Mucosa of descending colon (tissue), 3 donors: ENCODE data around the gene PRUNE1. TPM values are rescaled to one million over a fixed set of nuclear protein-coding genes. Genes with fewer than 3 reads are reported as not detected.

Source experiments
- ATAC-seq: fragments of 200-7000 bp; cut with Tn5 transposase; one replicate; pipeline ENCODE4 v1.9.1; 2020; ENCODE audit warnings: mild to moderate bottlenecking, moderate library complexity
- DNase-seq, 3 donors: peaks; one replicate each; pipeline ENCODE4 v3.0.0-alpha.2; 2020
- H3K36me3 ChIP-seq: fragments of 200-600 bp; one replicate; pipeline ENCODE4 v1.8.0; 2021; ENCODE audit warnings: low read depth, mild to moderate bottlenecking
- H3K4me1 ChIP-seq: fragments of 200-600 bp; one replicate; pipeline ENCODE4 v1.8.0; 2021; ENCODE audit warnings: low read depth, mild to moderate bottlenecking
- H3K4me3 ChIP-seq: fragments of 200-600 bp; one replicate; pipeline ENCODE4 v1.8.0; 2021; ENCODE audit warnings: mild to moderate bottlenecking
- H3K9me3 ChIP-seq: fragments of 200-600 bp; one replicate; pipeline ENCODE4 v1.8.0; 2021; ENCODE audit warnings: mild to moderate bottlenecking
- CTCF ChIP-seq: fragments of 200-600 bp; IDR thresholded peaks from one replicate; pipeline ENCODE4 v1.8.0; 2022; ENCODE audit warnings: antibody characterized with exemption, mild to moderate bottlenecking
- intact Hi-C, 2 donors: fragments of 100-400 bp; cut with DNase I in 1 of 2; cut with micrococcal nuclease in 1 of 2; formaldehyde crosslinking; loops; one replicate each; pipeline versions ENCODE4 v1.11.0 to v1.11.1; 2022; cut with DNase I, micrococcal nuclease
- total RNA-seq, 3 donors: library from RNA; stranded (reverse); fragmentation: NEBNext Ultra II Directional in 2 of 3; extraction: Animal tissue kit (Norgen Biotek cat#: 25700) in 2 of 3; gene quantifications; one replicate each; pipeline versions ENCODE4 v1.2.1 to v1.2.4, GENCODE V29; 2021 to 2023
- donor health status: DM: no; HTN: no; CAD: no; lungs with moderate emphysema.
- donor health status: DM: no; HTN: no; CAD: no.
- donor health status: DM: no; HTN: yes; CAD: no.

Gene PRUNE1
- total RNA-seq, 3 donors from 2014 or later = 21.3 to 27.5 (median 23.3) TPM

GRCh38 chr1:151012684-151013471 lies 4.6 kb downstream of the PRUNE1 start:
- intact Hi-C loops = no loop called here
- TF ChIP-seq CTCF = no peak
- no peaks in the 10 kb centered on the region for H3K9me3 ChIP-seq
- ATAC-seq (peak; percentile 63), DNase-seq (peak in 2 of 3 donors; percentile 56 to 61)
- no peaks in the 10 kb centered on the region for H3K36me3 ChIP-seq
- H3K4me3 ChIP-seq = no peak overlapping the region
- H3K4me1 ChIP-seq = peaks cover 39% of the 10 kb centered on the region

GRCh38 chr1:151013518-151013917 lies 5.3 kb downstream of the PRUNE1 start:
- H3K4me3 ChIP-seq = no peak overlapping the region
- H3K9me3 ChIP-seq = no peaks in the 10 kb centered on the region
- DNase-seq (peak in 1 of 3 donors; percentile 40), ATAC-seq (peak; percentile 44)
- no peak for TF ChIP-seq CTCF
- H3K36me3 ChIP-seq = no peaks in the 10 kb centered on the region
- intact Hi-C loops = no loop called here
- peaks cover 39% of the 10 kb centered on the region for H3K4me1 ChIP-seq

- Histone ChIP-seq H3K9me3 (no peaks in the 10 kb centered on the region), H3K4me3 (no peak overlapping the region), H3K36me3 (no peaks in the 10 kb centered on the region), H3K4me1 (no peaks in the 10 kb centered on the region)
- DNase-seq = peak; percentile 68 to 92 (median 78)
- intact Hi-C loops = no loop called here
- TF ChIP-seq CTCF = peak; percentile 50
- ATAC-seq = peak; percentile 90
These were observed 16.4 kb downstream of the PRUNE1 start for GRCh38 chr1:151024540-151025146.

GRCh38 chr1:151026460-151026859 lies 18.2 kb downstream of the PRUNE1 start:
- ATAC-seq = no peak
- TF ChIP-seq CTCF = no peak
- Histone ChIP-seq H3K9me3 (no peaks in the 10 kb centered on the region), H3K4me3 (no peak overlapping the region), H3K36me3 (no peaks in the 10 kb centered on the region), H3K4me1 (no peaks in the 10 kb centered on the region)
- intact Hi-C loops = no loop called here
- DNase-seq = no peak

GRCh38 chr1:151032164-151032563 lies 23.9 kb downstream of the PRUNE1 start:
- intact Hi-C loops = no loop called here
- H3K9me3 ChIP-seq = no peaks in the 10 kb centered on the region
- no peak for ATAC-seq
- peaks cover 4% of the 10 kb centered on the region for H3K36me3 ChIP-seq
- TF ChIP-seq CTCF = no peak
- no peaks in the 10 kb centered on the region for H3K4me1 ChIP-seq
- H3K4me3 ChIP-seq = no peak overlapping the region
- no peak for DNase-seq
